ENCODE measurements around the gene KRT84.

DNA sequence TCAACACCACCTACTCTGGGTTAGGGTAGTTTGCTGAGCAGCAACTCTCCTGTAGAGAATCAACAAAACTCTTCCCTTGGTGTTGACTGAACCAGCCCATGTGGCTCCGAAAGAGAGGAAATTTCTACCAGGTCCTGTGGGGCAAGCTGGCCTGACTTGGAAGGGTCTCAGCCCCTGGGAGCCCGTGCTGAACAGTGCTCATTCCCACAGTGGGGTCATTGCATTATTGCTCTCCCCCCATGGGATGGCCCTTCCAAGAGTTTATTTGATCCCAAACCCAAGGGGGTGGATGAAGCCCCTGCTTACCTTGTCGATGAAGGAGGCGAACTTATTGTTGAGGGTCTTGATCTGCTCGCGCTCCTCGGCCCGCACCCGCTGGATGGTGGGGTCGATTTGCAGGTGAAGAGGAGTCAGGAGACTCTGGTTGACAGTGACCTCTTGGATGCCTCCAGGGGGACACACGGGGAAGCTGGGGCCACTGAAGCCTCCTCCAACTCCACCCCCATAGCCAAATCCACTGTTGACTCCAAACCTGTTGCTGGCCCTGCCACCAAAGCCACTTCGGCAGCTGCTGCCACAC, 48.1 kb upstream of the KRT84 start:
- TF ChIP-seq FOXJ2 (tag; IDR thresholded peaks at IDR 0.05) (no peak), ESRRA (IDR thresholded peaks at IDR 0.05; ENCODE audit: borderline replicate concordance, low read depth) (no peak), MYC (IDR thresholded peaks at IDR 0.05; ENCODE audit: low read depth, low read length) (no peak), MYC (CRISPR knock-in tag; IDR thresholded peaks at IDR 0.05; ENCODE audit: borderline replicate concordance, low read depth) (no peak)
